Urothelium cell line (cell line): Measurements from ENCODE around the gene TBL3.

Experiments
- DNase-seq: peaks from one replicate; pipeline ENCODE4 v3.0.0; 2011; ENCODE audit warnings: low spot score, mixed read lengths
- FAIRE-seq: peaks from 2 replicates; lab custom pipeline; 2011; peaks lifted over from hg19 to GRCh38; lab: Jason Lieb, UNC

Gene TBL3

GRCh38 chr16:1963806-1964505 is 7.9 kb upstream of the TBL3 start:
- FAIRE-seq (no peak), DNase-seq (no peak)

GRCh38 chr16:1964506-1965395 is 7.1 kb upstream of the TBL3 start, which contains the start of gene RPS2:
Gene RPS2, minus strand, starts transcription at chr16:1964826. Its CDS starts 201 bp downstream, at chr16:1964625.
- FAIRE-seq (peak; percentile 20), DNase-seq (peak; percentile 100)

GRCh38 chr16:1965396-1966001 is 6.4 kb upstream of the TBL3 start:
- no peak for DNase-seq
- FAIRE-seq = no peak

- DNase-seq = no peak
- no peak for FAIRE-seq
These were observed 5.4 kb upstream of the TBL3 start, which contains the start of gene RNF151 for GRCh38 chr16:1966460-1966859. Gene RNF151, plus strand, starts transcription at chr16:1966856. Its CDS starts 26 bp downstream, at chr16:1966882.

GRCh38 chr16:1968146-1968953 is 3.5 kb upstream of the TBL3 start:
- DNase-seq = no peak
- no peak for FAIRE-seq

GRCh38 chr16:1972490-1972877 is 631 bp downstream of the TBL3 start:
- FAIRE-seq (peak; percentile 13), DNase-seq (no peak)

- DNase-seq = no peak
- no peak for FAIRE-seq
These were observed 1.8 kb downstream of the TBL3 start for GRCh38 chr16:1973461-1974156.

GRCh38 chr16:1974157-1975070 is 2.6 kb downstream of the TBL3 start:
- DNase-seq = no peak
- FAIRE-seq = peak; percentile 78

- DNase-seq (no peak), FAIRE-seq (no peak)
These were observed 3.8 kb downstream of the TBL3 start for GRCh38 chr16:1975432-1976215.

GRCh38 chr16:1976216-1976520 is 4.3 kb downstream of the TBL3 start:
- no peak for FAIRE-seq

GRCh38 chr16:1976951-1977874 is 5.4 kb downstream of the TBL3 start:
- no peak for DNase-seq
- peak; percentile 44 for FAIRE-seq

More at GRCh38 chr16:1976216-1976520, 4.3 kb downstream of the TBL3 start:
- no peak for DNase-seq

GRCh38 chr16:1977875-1978268 is 6.0 kb downstream of the TBL3 start:
- FAIRE-seq = no peak

GRCh38 chr16:1978476-1979120 is 6.7 kb downstream of the TBL3 start:
- no peak for DNase-seq
- no peak for FAIRE-seq

More at GRCh38 chr16:1977875-1978268, 6.0 kb downstream of the TBL3 start:
- DNase-seq = no peak

GRCh38 chr16:1979271-1980029 is 7.6 kb downstream of the TBL3 start:
- no peak for FAIRE-seq
- DNase-seq = no peak

GRCh38 chr16:1980030-1980769 is 8.3 kb downstream of the TBL3 start:
- no peak for DNase-seq
- FAIRE-seq = no peak
